ENCODE results near the gene LPIN3. TPM values are rescaled to one million over a fixed set of nuclear protein-coding genes. Genes with fewer than 3 reads are reported as not detected.
"Not testable (repeated sequence)": the region's sequence is repeated elsewhere in the genome, so short reads cannot be mapped to it uniquely, and the experiment has no call there.

LPIN3 gene
- under 1 TPM in 1 of 2 donors, not detected in 1; 0.21 TPM for total RNA-seq

- peak; percentile 59 for DNase-seq (ENCODE audit: low spot score)
- H3K4me3 Mint-ChIP-seq = peak within 1 kb of the TSS; percentile 90
- H3K36me3 Mint-ChIP-seq = no peaks in the 10 kb centered on the region
- H3K27ac Mint-ChIP-seq = peak within 1 kb of the TSS in 1 of 2 donors; percentile 83
- peaks cover 10 to 11% of the 10 kb centered on the region in 2 donors for H3K4me1 Mint-ChIP-seq (ENCODE audit: low read depth in 2 of 2)
- ATAC-seq = peak; percentile 77 to 89
- peaks cover 7% of the 10 kb centered on the region in 2 donors for H3K27me3 Mint-ChIP-seq
- H3K9me3 Mint-ChIP-seq = no peaks in the 10 kb centered on the region
Observed at GRCh38 chr20:41340327-41341055, at the start of gene LPIN3. Gene LPIN3, plus strand, starts transcription at chr20:41340821. Its CDS starts 4,983 bp downstream, at chr20:41345804.

GRCh38 chr20:41293269-41294037, 47.2 kb upstream of the LPIN3 start:
- Mint-ChIP-seq H3K9me3 (no peaks in the 10 kb centered on the region), H3K27me3 (peaks cover 0 to 5% of the 10 kb centered on the region in 2 donors), H3K27ac (no peak overlapping the region), H3K4me3 (no peak overlapping the region), H3K4me1 (ENCODE audit: low read depth in 2 of 2) (no peaks in the 10 kb centered on the region), H3K36me3 (no peaks in the 10 kb centered on the region)
- ATAC-seq (no peak), DNase-seq (ENCODE audit: low spot score) (no peak)

- Mint-ChIP-seq H3K4me3 (no peak overlapping the region), H3K4me1 (ENCODE audit: low read depth in 2 of 2) (no peaks in the 10 kb centered on the region), H3K27ac (no peak overlapping the region), H3K36me3 (no peaks in the 10 kb centered on the region), H3K9me3 (no peaks in the 10 kb centered on the region), H3K27me3 (peaks cover 0 to 2% of the 10 kb centered on the region in 2 donors)
- ATAC-seq = no peak
- no peak for DNase-seq (ENCODE audit: low spot score)
Observed at GRCh38 chr20:41299899-41300298, 40.7 kb upstream of the LPIN3 start.

- H3K9me3 Mint-ChIP-seq = no peaks in the 10 kb centered on the region
- no peak for DNase-seq (ENCODE audit: low spot score)
- no peak for ATAC-seq
- peaks cover 0 to 2% of the 10 kb centered on the region in 2 donors for H3K27me3 Mint-ChIP-seq
- no peak overlapping the region for H3K27ac Mint-ChIP-seq
- H3K36me3 Mint-ChIP-seq = no peaks in the 10 kb centered on the region
- no peaks in the 10 kb centered on the region for H3K4me1 Mint-ChIP-seq (ENCODE audit: low read depth in 2 of 2)
- H3K4me3 Mint-ChIP-seq = no peak overlapping the region
Observed at GRCh38 chr20:41300383-41300782, 40.2 kb upstream of the LPIN3 start.

GRCh38 chr20:41300886-41301285, 39.7 kb upstream of the LPIN3 start:
- no peak overlapping the region for H3K4me3 Mint-ChIP-seq
- H3K36me3 Mint-ChIP-seq = no peaks in the 10 kb centered on the region
- H3K27ac Mint-ChIP-seq = no peak overlapping the region
- ATAC-seq (no peak), DNase-seq (ENCODE audit: low spot score) (no peak)
- H3K9me3 Mint-ChIP-seq = no peaks in the 10 kb centered on the region
- peaks cover 0 to 2% of the 10 kb centered on the region in 2 donors for H3K27me3 Mint-ChIP-seq
- H3K4me1 Mint-ChIP-seq (ENCODE audit: low read depth in 2 of 2) = no peaks in the 10 kb centered on the region

- no peaks in the 10 kb centered on the region for H3K36me3 Mint-ChIP-seq
- H3K4me1 Mint-ChIP-seq (ENCODE audit: low read depth in 2 of 2) = peaks cover 6 to 7% of the 10 kb centered on the region in 2 donors
Observed at GRCh38 chr20:41304002-41304401, 36.6 kb upstream of the LPIN3 start.

GRCh38 chr20:41304424-41305079, 36.1 kb upstream of the LPIN3 start:
- no peak overlapping the region for H3K4me3 Mint-ChIP-seq
- no peak for ATAC-seq
- DNase-seq (ENCODE audit: low spot score) = no peak
- no peak overlapping the region for H3K27ac Mint-ChIP-seq
- H3K4me1 Mint-ChIP-seq (ENCODE audit: low read depth in 2 of 2) = peaks cover 6 to 7% of the 10 kb centered on the region in 2 donors
- no peaks in the 10 kb centered on the region for H3K9me3 Mint-ChIP-seq
- H3K27me3 Mint-ChIP-seq = no peaks in the 10 kb centered on the region
- H3K36me3 Mint-ChIP-seq = no peaks in the 10 kb centered on the region

More at GRCh38 chr20:41304002-41304401, 36.6 kb upstream of the LPIN3 start:
- no peak for DNase-seq (ENCODE audit: low spot score)
- no peak overlapping the region for H3K4me3 Mint-ChIP-seq
- no peak for ATAC-seq
- no peak overlapping the region for H3K27ac Mint-ChIP-seq
- no peaks in the 10 kb centered on the region for H3K9me3 Mint-ChIP-seq
- no peaks in the 10 kb centered on the region for H3K27me3 Mint-ChIP-seq

- H3K27me3 Mint-ChIP-seq = no peaks in the 10 kb centered on the region
- peaks cover 13 to 14% of the 10 kb centered on the region in 2 donors for H3K4me1 Mint-ChIP-seq (ENCODE audit: low read depth in 2 of 2)
- H3K36me3 Mint-ChIP-seq = no peaks in the 10 kb centered on the region
- H3K4me3 Mint-ChIP-seq = no peak overlapping the region
- no peaks in the 10 kb centered on the region for H3K9me3 Mint-ChIP-seq
- ATAC-seq (no peak), DNase-seq (ENCODE audit: low spot score) (no peak)
- H3K27ac Mint-ChIP-seq = no peak overlapping the region
Observed at GRCh38 chr20:41306061-41306727, 34.4 kb upstream of the LPIN3 start.

- Mint-ChIP-seq H3K27me3 (no peaks in the 10 kb centered on the region), H3K4me1 (ENCODE audit: low read depth in 2 of 2) (peaks cover 13 to 14% of the 10 kb centered on the region in 2 donors), H3K9me3 (no peaks in the 10 kb centered on the region), H3K36me3 (no peaks in the 10 kb centered on the region), H3K27ac (no peak overlapping the region), H3K4me3 (no peak overlapping the region)
- DNase-seq (ENCODE audit: low spot score) = no peak
- peak in 1 of 2 donors; percentile 17 for ATAC-seq
Observed at GRCh38 chr20:41307021-41307420, 33.6 kb upstream of the LPIN3 start.

GRCh38 chr20:41308290-41308711, 32.3 kb upstream of the LPIN3 start:
- H3K4me3 Mint-ChIP-seq = no peak overlapping the region
- H3K9me3 Mint-ChIP-seq = no peaks in the 10 kb centered on the region
- no peak for DNase-seq (ENCODE audit: low spot score)
- no peak for ATAC-seq
- peaks cover 13 to 14% of the 10 kb centered on the region in 2 donors for H3K4me1 Mint-ChIP-seq (ENCODE audit: low read depth in 2 of 2)
- H3K27ac Mint-ChIP-seq = no peak overlapping the region
- no peaks in the 10 kb centered on the region for H3K36me3 Mint-ChIP-seq
- no peaks in the 10 kb centered on the region for H3K27me3 Mint-ChIP-seq

- H3K9me3 Mint-ChIP-seq = no peaks in the 10 kb centered on the region
- H3K27ac Mint-ChIP-seq = no peak overlapping the region
- DNase-seq (ENCODE audit: low spot score) (no peak), ATAC-seq (no peak)
- no peaks in the 10 kb centered on the region for H3K27me3 Mint-ChIP-seq
- H3K4me1 Mint-ChIP-seq (ENCODE audit: low read depth in 2 of 2) = peaks cover 13 to 14% of the 10 kb centered on the region in 2 donors
- H3K36me3 Mint-ChIP-seq = no peaks in the 10 kb centered on the region
- H3K4me3 Mint-ChIP-seq = no peak overlapping the region
Observed at GRCh38 chr20:41308726-41309413, 31.8 kb upstream of the LPIN3 start.

GRCh38 chr20:41309817-41310216, 30.8 kb upstream of the LPIN3 start:
- ATAC-seq (no peak), DNase-seq (ENCODE audit: low spot score) (no peak)
- Mint-ChIP-seq H3K9me3 (no peaks in the 10 kb centered on the region), H3K27me3 (no peaks in the 10 kb centered on the region), H3K4me3 (no peak overlapping the region), H3K4me1 (ENCODE audit: low read depth in 2 of 2) (peaks cover 13 to 14% of the 10 kb centered on the region in 2 donors), H3K27ac (no peak overlapping the region), H3K36me3 (no peaks in the 10 kb centered on the region)

GRCh38 chr20:41312009-41312408, 28.6 kb upstream of the LPIN3 start:
- not testable (repeated sequence) for DNase-seq (ENCODE audit: low spot score); H3K4me3 Mint-ChIP-seq; H3K27ac Mint-ChIP-seq; H3K9me3 Mint-ChIP-seq; ATAC-seq; H3K36me3 Mint-ChIP-seq; H3K27me3 Mint-ChIP-seq
- H3K4me1 Mint-ChIP-seq (ENCODE audit: low read depth in 2 of 2) = peaks cover 19 to 26% of the 10 kb centered on the region in 2 donors

All from natural killer cell treated with Interleukin-12 subunit alpha and Interleukin-12 subunit beta and Interleukin-15 and Interleukin-18, amount 100 ng/mL, for 72 hours (primary cell).